Measurements from ENCODE around the gene FLRT1. TPM values are rescaled to one million over a fixed set of nuclear protein-coding genes. Genes with fewer than 3 reads are reported as not detected.

The FLRT1 gene
- total and polyA plus RNA-seq, 4 donors: 0.02 to 0.32 (median 0.05) TPM; not detected in 1

DNA sequence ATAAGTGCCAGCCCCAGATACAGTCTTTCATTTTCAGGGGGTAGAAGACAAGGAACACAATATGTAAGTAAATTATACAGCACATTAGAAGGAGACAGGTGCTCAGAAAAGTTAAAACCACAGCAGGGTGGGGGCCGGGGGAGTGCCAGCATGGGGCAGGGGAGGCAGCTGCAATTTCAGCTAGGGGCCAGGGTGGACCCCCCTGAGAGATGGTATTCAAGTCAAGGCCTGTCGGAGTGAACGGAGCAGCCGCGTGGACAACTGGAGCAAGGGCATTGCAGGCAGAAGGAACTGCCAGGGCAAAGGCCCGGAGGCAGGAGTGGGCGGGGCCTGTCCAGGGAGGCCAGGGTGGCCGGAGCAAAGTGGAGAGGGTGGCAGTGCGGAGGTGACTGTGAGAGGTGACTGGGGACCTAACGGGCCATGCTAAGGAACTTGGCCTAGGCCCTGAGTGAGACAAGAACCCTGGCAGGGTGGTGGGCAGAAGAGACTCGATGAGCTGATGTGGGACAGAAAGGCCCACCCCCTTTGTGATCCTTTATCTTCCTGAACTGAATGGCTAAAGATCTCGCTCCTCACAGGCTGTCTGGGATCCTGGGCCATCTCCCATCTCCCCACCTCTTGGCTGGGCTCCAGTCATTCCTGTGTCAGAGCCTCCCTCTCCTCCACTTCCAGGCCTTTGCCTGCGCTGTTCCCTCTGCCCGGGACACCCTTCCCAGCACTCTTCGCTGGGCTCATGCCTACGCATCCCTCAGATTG, 22.4 kb upstream of the FLRT1 start:
- no peak for DNase-seq (ENCODE audit: low spot score)
- H3K27me3 ChIP-seq (ENCODE audit: control insufficient read depth in 4 of 4, insufficient read depth in 4 of 4, low read length in 3 of 4): no peaks in the 10 kb centered on the region
- TF ChIP-seq RXRA (IDR thresholded peaks at IDR 0.05): no peak
- no peak for TF ChIP-seq TAF1 (conservative IDR thresholded peaks at IDR 0.05)
- TF ChIP-seq, protein P1, sequence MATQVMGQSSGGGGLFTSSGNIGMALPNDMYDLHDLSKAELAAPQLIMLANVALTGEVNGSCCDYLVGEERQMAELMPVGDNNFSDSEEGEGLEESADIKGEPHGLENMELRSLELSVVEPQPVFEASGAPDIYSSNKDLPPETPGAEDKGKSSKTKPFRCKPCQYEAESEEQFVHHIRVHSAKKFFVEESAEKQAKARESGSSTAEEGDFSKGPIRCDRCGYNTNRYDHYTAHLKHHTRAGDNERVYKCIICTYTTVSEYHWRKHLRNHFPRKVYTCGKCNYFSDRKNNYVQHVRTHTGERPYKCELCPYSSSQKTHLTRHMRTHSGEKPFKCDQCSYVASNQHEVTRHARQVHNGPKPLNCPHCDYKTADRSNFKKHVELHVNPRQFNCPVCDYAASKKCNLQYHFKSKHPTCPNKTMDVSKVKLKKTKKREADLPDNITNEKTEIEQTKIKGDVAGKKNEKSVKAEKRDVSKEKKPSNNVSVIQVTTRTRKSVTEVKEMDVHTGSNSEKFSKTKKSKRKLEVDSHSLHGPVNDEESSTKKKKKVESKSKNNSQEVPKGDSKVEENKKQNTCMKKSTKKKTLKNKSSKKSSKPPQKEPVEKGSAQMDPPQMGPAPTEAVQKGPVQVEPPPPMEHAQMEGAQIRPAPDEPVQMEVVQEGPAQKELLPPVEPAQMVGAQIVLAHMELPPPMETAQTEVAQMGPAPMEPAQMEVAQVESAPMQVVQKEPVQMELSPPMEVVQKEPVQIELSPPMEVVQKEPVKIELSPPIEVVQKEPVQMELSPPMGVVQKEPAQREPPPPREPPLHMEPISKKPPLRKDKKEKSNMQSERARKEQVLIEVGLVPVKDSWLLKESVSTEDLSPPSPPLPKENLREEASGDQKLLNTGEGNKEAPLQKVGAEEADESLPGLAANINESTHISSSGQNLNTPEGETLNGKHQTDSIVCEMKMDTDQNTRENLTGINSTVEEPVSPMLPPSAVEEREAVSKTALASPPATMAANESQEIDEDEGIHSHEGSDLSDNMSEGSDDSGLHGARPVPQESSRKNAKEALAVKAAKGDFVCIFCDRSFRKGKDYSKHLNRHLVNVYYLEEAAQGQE (IDR thresholded peaks at IDR 0.05): no peak
- 96% methylated on average over 16 of the region's 16 CpGs for WGBS
- no peak overlapping the region for H3K4me3 ChIP-seq (ENCODE audit: low read depth in 1 of 3, low read length in 3 of 3)
- no peaks in the 10 kb centered on the region for H3K36me3 ChIP-seq (ENCODE audit: control insufficient read depth in 4 of 4, insufficient read depth in 3 of 4, low read depth in 1 of 4, low read length in 3 of 4)
- no peak overlapping the region for H3K27ac ChIP-seq (ENCODE audit: low read depth in 1 of 2, low read length in 2 of 2)
- no peak overlapping the region for H3K9ac ChIP-seq (ENCODE audit: low read depth in 1 of 2, low read length in 2 of 2)
- H3K9me3 ChIP-seq (ENCODE audit: control insufficient read depth in 4 of 4, low read length in 3 of 4): no peaks in the 10 kb centered on the region
- peaks cover 0 to 3% (median 2%) of the 10 kb centered on the region in 4 donors for H3K4me1 ChIP-seq (ENCODE audit: control insufficient read depth in 4 of 4, insufficient read depth in 4 of 4, low read length in 3 of 4)

DNA sequence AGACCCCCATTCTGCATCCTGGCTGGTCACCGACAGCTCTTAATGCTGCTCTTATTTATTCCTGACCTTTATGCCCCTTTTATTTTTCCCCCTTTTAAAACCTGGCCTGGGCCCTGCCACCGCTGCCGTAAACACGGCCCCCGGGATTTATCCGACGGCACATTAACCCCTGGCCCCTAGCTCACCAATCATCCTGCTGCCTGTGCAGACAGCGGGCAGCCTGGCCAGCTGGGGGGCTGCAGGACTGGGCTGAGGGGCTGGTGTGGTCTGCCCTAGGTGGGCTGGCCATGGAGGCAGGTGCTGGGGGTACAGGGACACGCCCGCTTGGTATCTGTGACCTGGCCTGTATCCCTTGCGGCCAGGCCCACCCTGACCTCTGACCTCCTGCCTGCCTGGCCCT, 21.4 kb upstream of the FLRT1 start:
- DNase-seq (ENCODE audit: low spot score): no peak
- Histone ChIP-seq H3K27ac (ENCODE audit: low read depth in 1 of 2, low read length in 2 of 2) (no peak overlapping the region), H3K27me3 (ENCODE audit: control insufficient read depth in 4 of 4, insufficient read depth in 4 of 4, low read length in 3 of 4) (no peaks in the 10 kb centered on the region), H3K9me3 (ENCODE audit: control insufficient read depth in 4 of 4, low read length in 3 of 4) (no peaks in the 10 kb centered on the region), H3K4me1 (ENCODE audit: control insufficient read depth in 4 of 4, insufficient read depth in 4 of 4, low read length in 3 of 4) (no peaks in the 10 kb centered on the region), H3K9ac (ENCODE audit: low read depth in 1 of 2, low read length in 2 of 2) (no peak overlapping the region), H3K4me3 (ENCODE audit: low read depth in 1 of 3, low read length in 3 of 3) (no peak overlapping the region), H3K36me3 (ENCODE audit: control insufficient read depth in 4 of 4, insufficient read depth in 3 of 4, low read depth in 1 of 4, low read length in 3 of 4) (no peaks in the 10 kb centered on the region)
- TF ChIP-seq JUND (IDR thresholded peaks at IDR 0.05) (no peak), SP1 (IDR thresholded peaks at IDR 0.05) (no peak), GABPA (IDR thresholded peaks at IDR 0.05 in 1 of 2, conservative IDR thresholded peaks at IDR 0.05 in 1 of 2) (no peak), EGR1 (IDR thresholded peaks at IDR 0.05; ENCODE audit: low read depth in 2 of 2) (no peak), HNF4A (conservative IDR thresholded peaks at IDR 0.05) (no peak), YY1 (IDR thresholded peaks at IDR 0.05) (no peak), TAF1 (conservative IDR thresholded peaks at IDR 0.05) (no peak), RAD21 (IDR thresholded peaks at IDR 0.05) (no peak)
- TF ChIP-seq, protein P2, sequence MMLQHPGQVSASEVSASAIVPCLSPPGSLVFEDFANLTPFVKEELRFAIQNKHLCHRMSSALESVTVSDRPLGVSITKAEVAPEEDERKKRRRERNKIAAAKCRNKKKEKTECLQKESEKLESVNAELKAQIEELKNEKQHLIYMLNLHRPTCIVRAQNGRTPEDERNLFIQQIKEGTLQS (IDR thresholded peaks at IDR 0.05): no peak
- TF ChIP-seq, protein P1 (IDR thresholded peaks at IDR 0.05): no peak
- TF ChIP-seq, protein P3, sequence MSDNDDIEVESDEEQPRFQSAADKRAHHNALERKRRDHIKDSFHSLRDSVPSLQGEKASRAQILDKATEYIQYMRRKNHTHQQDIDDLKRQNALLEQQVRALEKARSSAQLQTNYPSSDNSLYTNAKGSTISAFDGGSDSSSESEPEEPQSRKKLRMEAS (IDR thresholded peaks at IDR 0.05): no peak
- WGBS: 95% methylated on average over 11 of the region's 11 CpGs
